ENCODE measurements around the gene GINS1. TPM values are rescaled to one million over a fixed set of nuclear protein-coding genes. Genes with fewer than 3 reads are reported as not detected.

The GINS1 gene
- total and polyA plus RNA-seq, 12 donors = 0.30 to 7.0 (median 1.2) TPM

GRCh38 chr20:25364180-25364788, 43.2 kb upstream of the GINS1 start:
- Histone ChIP-seq H3K27me3 (no peaks in the 10 kb centered on the region), H3K36me3 (replicated peaks in 1 of 2) (no peaks in the 10 kb centered on the region), H3K27ac (no peak overlapping the region), H3K4me3 (no peak overlapping the region), H3K4me1 (replicated peaks in 1 of 2) (no peaks in the 10 kb centered on the region), H3K9me3 (replicated peaks in 1 of 3) (no peaks in the 10 kb centered on the region)
- DNase-seq = no peak
- TF ChIP-seq CTCF (IDR thresholded peaks at IDR 0.05) = no peak
- no peak for TF ChIP-seq POLR2A (IDR thresholded peaks at IDR 0.05)
- intact Hi-C loops (cut with DNase I) = no loop called here
- WGBS, 4 donors = 76 to 93% (median 80%) methylated on average over 3 of the region's 3 CpGs

GRCh38 chr20:25364879-25365699, 42.4 kb upstream of the GINS1 start:
- Histone ChIP-seq H3K9me3 (replicated peaks in 1 of 3) (no peaks in the 10 kb centered on the region), H3K4me3 (no peak overlapping the region), H3K27ac (no peak overlapping the region), H3K4me1 (replicated peaks in 1 of 2) (no peaks in the 10 kb centered on the region), H3K36me3 (replicated peaks in 1 of 2) (no peaks in the 10 kb centered on the region), H3K27me3 (no peaks in the 10 kb centered on the region)
- no peak for DNase-seq
- intact Hi-C loops (cut with DNase I) = no loop called here
- WGBS, 4 donors = 89 to 96% (median 93%) methylated on average over 2 of the region's 2 CpGs
- TF ChIP-seq CTCF (IDR thresholded peaks at IDR 0.05) (no peak), POLR2A (IDR thresholded peaks at IDR 0.05) (no peak)

- no peak overlapping the region for H3K27ac ChIP-seq
- TF ChIP-seq POLR2A (IDR thresholded peaks at IDR 0.05) (no peak), CTCF (IDR thresholded peaks at IDR 0.05) (no peak)
- H3K36me3 ChIP-seq (replicated peaks in 1 of 2) = no peaks in the 10 kb centered on the region
- no peaks in the 10 kb centered on the region for H3K4me1 ChIP-seq (replicated peaks in 1 of 2)
- intact Hi-C loops (cut with DNase I) = no loop called here
- no peak for DNase-seq
- no peaks in the 10 kb centered on the region for H3K27me3 ChIP-seq
- no peak overlapping the region for H3K4me3 ChIP-seq
- no peaks in the 10 kb centered on the region for H3K9me3 ChIP-seq (replicated peaks in 1 of 3)
- 96 to 99% (median 97%) methylated on average over 10 of the region's 10 CpGs for WGBS, 4 donors
Observed at GRCh38 chr20:25368526-25368925, 38.9 kb upstream of the GINS1 start.

GRCh38 chr20:25368976-25369375, 38.5 kb upstream of the GINS1 start:
- Histone ChIP-seq H3K27me3 (no peaks in the 10 kb centered on the region), H3K4me1 (replicated peaks in 1 of 2) (no peaks in the 10 kb centered on the region), H3K27ac (no peak overlapping the region), H3K36me3 (replicated peaks in 1 of 2) (no peaks in the 10 kb centered on the region), H3K9me3 (replicated peaks in 1 of 3) (no peaks in the 10 kb centered on the region), H3K4me3 (no peak overlapping the region)
- no peak for DNase-seq
- TF ChIP-seq POLR2A (IDR thresholded peaks at IDR 0.05) (no peak), CTCF (IDR thresholded peaks at IDR 0.05) (no peak)
- intact Hi-C loops (cut with DNase I) = no loop called here
- 95 to 100% (median 97%) methylated on average over 5 of the region's 5 CpGs for WGBS, 4 donors
